ENCODE results near the gene PEX16.

PEX16 gene

DNA sequence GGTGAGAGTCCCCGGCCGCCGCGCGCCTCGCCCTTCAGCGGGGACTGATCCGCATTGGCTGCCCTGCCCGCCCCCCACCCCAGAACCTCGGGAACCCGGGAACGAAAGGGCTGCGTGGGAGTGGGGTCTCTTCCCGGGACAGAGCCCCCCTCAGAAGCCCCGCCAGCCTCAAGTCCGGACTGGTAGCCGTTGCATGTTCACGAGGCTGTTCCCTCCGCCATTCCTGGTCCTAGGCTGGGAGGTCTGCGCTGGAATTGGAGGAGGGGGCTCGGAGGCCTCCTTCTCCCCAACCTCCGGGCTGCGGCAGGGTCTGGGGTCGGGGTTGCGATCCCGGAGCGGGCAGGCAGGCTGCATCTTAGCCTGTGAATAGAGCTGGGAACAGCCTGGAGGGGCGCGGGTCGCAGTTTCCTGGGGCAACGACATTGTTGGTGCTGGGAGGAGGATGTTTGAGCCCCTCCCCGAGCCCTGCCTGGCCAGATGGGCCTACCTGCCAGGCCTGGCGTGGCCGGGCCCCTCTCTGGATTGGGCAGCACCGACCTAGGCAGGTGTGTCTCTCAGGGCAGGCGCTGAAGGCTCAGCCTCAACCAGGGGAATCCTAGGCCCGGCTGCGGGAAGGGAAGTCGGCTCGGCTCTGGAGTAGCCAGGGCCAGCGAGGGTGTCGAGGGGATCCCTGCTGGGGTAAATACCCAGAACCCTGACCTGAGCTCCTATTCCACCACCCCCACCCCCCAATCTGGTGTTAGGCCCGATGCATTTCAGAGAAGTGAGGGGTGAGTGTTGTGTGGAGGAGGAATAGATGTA lies 31.6 kb downstream of the PEX16 start:
- no peaks in the 10 kb centered on the region for H3K9me3 ChIP-seq (ENCODE audit: low read length)
- no peak for TF ChIP-seq EZH2 (IDR thresholded peaks at IDR 0.05; ENCODE audit: borderline replicate concordance, low read length)
- TF ChIP-seq, protein P1, sequence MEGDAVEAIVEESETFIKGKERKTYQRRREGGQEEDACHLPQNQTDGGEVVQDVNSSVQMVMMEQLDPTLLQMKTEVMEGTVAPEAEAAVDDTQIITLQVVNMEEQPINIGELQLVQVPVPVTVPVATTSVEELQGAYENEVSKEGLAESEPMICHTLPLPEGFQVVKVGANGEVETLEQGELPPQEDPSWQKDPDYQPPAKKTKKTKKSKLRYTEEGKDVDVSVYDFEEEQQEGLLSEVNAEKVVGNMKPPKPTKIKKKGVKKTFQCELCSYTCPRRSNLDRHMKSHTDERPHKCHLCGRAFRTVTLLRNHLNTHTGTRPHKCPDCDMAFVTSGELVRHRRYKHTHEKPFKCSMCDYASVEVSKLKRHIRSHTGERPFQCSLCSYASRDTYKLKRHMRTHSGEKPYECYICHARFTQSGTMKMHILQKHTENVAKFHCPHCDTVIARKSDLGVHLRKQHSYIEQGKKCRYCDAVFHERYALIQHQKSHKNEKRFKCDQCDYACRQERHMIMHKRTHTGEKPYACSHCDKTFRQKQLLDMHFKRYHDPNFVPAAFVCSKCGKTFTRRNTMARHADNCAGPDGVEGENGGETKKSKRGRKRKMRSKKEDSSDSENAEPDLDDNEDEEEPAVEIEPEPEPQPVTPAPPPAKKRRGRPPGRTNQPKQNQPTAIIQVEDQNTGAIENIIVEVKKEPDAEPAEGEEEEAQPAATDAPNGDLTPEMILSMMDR (IDR thresholded peaks at IDR 0.05; ENCODE audit: low read length) = no peak
- H3K27ac ChIP-seq (ENCODE audit: low read depth, low read length, poor library complexity, severe bottlenecking) = no peak overlapping the region
- H4K20me1 ChIP-seq (ENCODE audit: insufficient read depth, low read length) = no peaks in the 10 kb centered on the region
- H3K79me2 ChIP-seq (ENCODE audit: insufficient read depth, low read length) = no peaks in the 10 kb centered on the region
- H3K27me3 ChIP-seq (ENCODE audit: insufficient read depth, low read length) = no peaks in the 10 kb centered on the region
- H2AFZ ChIP-seq (ENCODE audit: low read length) = no peak overlapping the region
- peak overlapping the region; percentile 59 for H3K4me3 ChIP-seq (ENCODE audit: low read depth, low read length, poor library complexity, severe bottlenecking)
- H3K9ac ChIP-seq (ENCODE audit: low read length) = peak overlapping the region; percentile 37; the same call in 1 of the 2 replicates
- H3K4me1 ChIP-seq (ENCODE audit: insufficient read depth, low read length, severe bottlenecking) = peaks cover 9% of the 10 kb centered on the region
- H3K4me2 ChIP-seq (ENCODE audit: low read length) = peak overlapping the region; percentile 80
- H3F3A ChIP-seq (ENCODE audit: insufficient read depth, low read length) = no peaks in the 10 kb centered on the region
- H3K9me2 ChIP-seq (ENCODE audit: low read depth, low read length) = no peaks in the 10 kb centered on the region
- H3K36me3 ChIP-seq (ENCODE audit: insufficient read depth, low read length) = no peaks in the 10 kb centered on the region

DNA sequence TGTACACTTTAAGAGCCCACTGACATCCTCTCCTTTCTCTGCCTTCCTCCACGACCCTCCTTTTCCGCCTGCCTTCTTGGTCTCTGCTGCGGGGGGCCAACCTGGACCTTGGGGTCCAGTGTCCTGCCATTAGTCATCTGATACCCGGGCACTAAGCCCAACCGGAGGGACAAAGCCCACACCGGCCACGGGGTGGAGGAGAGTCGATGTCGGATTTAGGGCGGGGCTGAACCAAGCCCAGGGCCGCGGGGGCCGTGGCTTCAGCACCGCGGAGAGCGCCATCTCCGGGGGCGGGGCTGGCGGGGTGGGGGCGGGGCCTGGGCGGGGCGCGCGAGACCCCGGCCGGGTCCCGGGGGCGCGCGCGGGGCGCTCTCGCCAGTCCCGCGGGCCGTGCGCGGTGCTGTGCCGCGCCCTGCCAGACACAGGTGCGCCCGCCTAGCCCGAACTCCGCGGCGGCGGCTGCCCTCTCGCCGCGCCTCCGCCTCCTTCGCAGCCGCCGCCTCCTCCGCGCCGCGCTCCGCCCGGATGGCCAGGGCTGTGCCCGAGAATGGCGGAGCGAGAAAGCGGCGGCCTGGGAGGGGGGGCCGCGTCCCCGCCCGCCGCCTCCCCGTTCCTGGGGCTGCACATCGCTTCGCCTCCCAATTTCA lies 32.3 kb downstream of the PEX16 start, which contains the start of gene MAPK8IP1:
TSS of gene MAPK8IP1 (plus strand) at position 378 of the 647 bp plus-strand sequence. CDS start at position 548, 170 bp downstream.
- H4K20me1 ChIP-seq (ENCODE audit: insufficient read depth, low read length) = no peaks in the 10 kb centered on the region
- peak within 1 kb of the TSS; percentile 37; the same call in 1 of the 2 replicates for H3K9ac ChIP-seq (ENCODE audit: low read length)
- H3K27ac ChIP-seq (ENCODE audit: low read depth, low read length, poor library complexity, severe bottlenecking) = no peak within 1 kb of the TSS
- H3K9me3 ChIP-seq (ENCODE audit: low read length) = no peaks in the 10 kb centered on the region
- H3K4me2 ChIP-seq (ENCODE audit: low read length) = peak within 1 kb of the TSS; percentile 80
- no peaks in the 10 kb centered on the region for H3K36me3 ChIP-seq (ENCODE audit: insufficient read depth, low read length)
- H3K79me2 ChIP-seq (ENCODE audit: insufficient read depth, low read length) = no peaks in the 10 kb centered on the region
- peaks cover 9% of the 10 kb centered on the region for H3K4me1 ChIP-seq (ENCODE audit: insufficient read depth, low read length, severe bottlenecking)
- no peaks in the 10 kb centered on the region for H3K27me3 ChIP-seq (ENCODE audit: insufficient read depth, low read length)
- no peaks in the 10 kb centered on the region for H3F3A ChIP-seq (ENCODE audit: insufficient read depth, low read length)
- no peaks in the 10 kb centered on the region for H3K9me2 ChIP-seq (ENCODE audit: low read depth, low read length)
- TF ChIP-seq, protein P1 (IDR thresholded peaks at IDR 0.05; ENCODE audit: low read length) = no peak
- no peak for TF ChIP-seq EZH2 (IDR thresholded peaks at IDR 0.05; ENCODE audit: borderline replicate concordance, low read length)
- peak within 1 kb of the TSS; percentile 59 for H3K4me3 ChIP-seq (ENCODE audit: low read depth, low read length, poor library complexity, severe bottlenecking)
- H2AFZ ChIP-seq (ENCODE audit: low read length) = no peak within 1 kb of the TSS

DNA sequence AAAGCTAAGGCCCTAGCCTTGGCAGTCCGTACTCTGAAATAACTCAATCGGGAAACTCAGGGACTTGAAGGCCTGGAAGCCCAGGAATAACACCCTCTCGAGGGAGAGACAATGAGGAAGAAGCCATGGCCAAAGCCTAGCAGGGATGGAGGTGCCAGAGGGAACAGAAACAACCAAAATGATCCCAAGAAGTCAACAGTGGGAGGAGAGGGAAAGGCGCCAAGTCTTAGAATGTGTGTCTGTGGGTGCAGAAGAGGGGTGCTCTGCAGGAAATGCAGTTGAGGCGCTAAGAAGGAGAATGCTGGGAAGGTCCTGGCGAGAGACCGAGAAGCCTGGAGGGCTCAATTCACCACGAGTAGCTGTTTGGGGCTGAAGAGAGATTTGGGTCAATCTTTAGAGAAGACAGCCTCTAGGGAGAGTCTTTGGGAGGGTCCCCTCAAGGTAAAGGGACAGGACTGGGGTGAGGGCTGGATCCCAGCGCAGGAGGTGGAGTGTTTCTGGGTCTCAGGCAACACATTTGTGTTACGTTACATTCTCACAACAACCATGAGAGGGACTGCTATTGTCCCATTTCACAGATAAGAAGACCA lies 33.0 kb downstream of the PEX16 start:
- no peak overlapping the region for H2AFZ ChIP-seq (ENCODE audit: low read length)
- H3K4me1 ChIP-seq (ENCODE audit: insufficient read depth, low read length, severe bottlenecking) = peaks cover 9% of the 10 kb centered on the region
- H3K27me3 ChIP-seq (ENCODE audit: insufficient read depth, low read length) = no peaks in the 10 kb centered on the region
- no peak overlapping the region for H3K27ac ChIP-seq (ENCODE audit: low read depth, low read length, poor library complexity, severe bottlenecking)
- H3K36me3 ChIP-seq (ENCODE audit: insufficient read depth, low read length) = no peaks in the 10 kb centered on the region
- TF ChIP-seq EZH2 (IDR thresholded peaks at IDR 0.05; ENCODE audit: borderline replicate concordance, low read length) = no peak
- TF ChIP-seq, protein P1 (IDR thresholded peaks at IDR 0.05; ENCODE audit: low read length) = no peak
- no peaks in the 10 kb centered on the region for H3F3A ChIP-seq (ENCODE audit: insufficient read depth, low read length)
- no peaks in the 10 kb centered on the region for H4K20me1 ChIP-seq (ENCODE audit: insufficient read depth, low read length)
- peak overlapping the region; percentile 55 for H3K4me3 ChIP-seq (ENCODE audit: low read depth, low read length, poor library complexity, severe bottlenecking)
- no peaks in the 10 kb centered on the region for H3K79me2 ChIP-seq (ENCODE audit: insufficient read depth, low read length)
- no peaks in the 10 kb centered on the region for H3K9me2 ChIP-seq (ENCODE audit: low read depth, low read length)
- H3K9ac ChIP-seq (ENCODE audit: low read length) = no peak overlapping the region
- H3K9me3 ChIP-seq (ENCODE audit: low read length) = no peaks in the 10 kb centered on the region
- peak overlapping the region; percentile 72 for H3K4me2 ChIP-seq (ENCODE audit: low read length)

Data from OCI-LY1 (cell line).